IMR-90 (cell line): ENCODE measurements around the gene ANKLE1. TPM values are rescaled to one million over a fixed set of nuclear protein-coding genes. Genes with fewer than 3 reads are reported as not detected.

Experiments used
- ATAC-seq: fragments of 200-7000 bp; cut with Tn5 transposase; 2 replicates; pipeline ENCODE4 v1.9.1; 2020; ENCODE audit warnings: low read depth, mild to moderate bottlenecking, moderate library complexity
- BruUV-seq: library from RNA; stranded (reverse); fragments of 400-500 nt; replicated peaks from 2 replicates; lab custom pipeline; 2021; lab: Mats Ljungman, UMichigan
- CTCF ChIA-PET: fragments of 300-600 bp; formaldehyde crosslinking; extraction: SDS; loops from one replicate; lab custom pipeline; 2021; ENCODE audit warnings: antibody characterized with exemption; lab: Yijun Ruan, JAX
- POLR2A ChIA-PET: fragments of 300-600 bp; sonication (Branson Sonifier 250); formaldehyde crosslinking; loops from one replicate; lab custom pipeline; 2022; ENCODE audit warnings: antibody characterized with exemption; ENCODE audit not compliant: unreplicated experiment; lab: Charles Lee
- DNase-seq: peaks from one replicate; pipeline ENCODE4 v3.0.0; 2013
- H2AFZ ChIP-seq: replicated peaks from 2 replicates; pipeline ENCODE3; 2013; ENCODE audit warnings: low read length, mild to moderate bottlenecking; ENCODE audit not compliant: poor library complexity
- H2AK5ac ChIP-seq: 2 replicates; pipeline ENCODE4 v1.6.1; 2013; ENCODE audit warnings: low read depth, low read length, inconsistent platforms
- H2AK9ac ChIP-seq: replicated peaks from 2 replicates; pipeline ENCODE3; 2013; ENCODE audit warnings: mild to moderate bottlenecking, low read depth, low read length, moderate library complexity; ENCODE audit not compliant: poor library complexity
- H2BK120ac ChIP-seq: 2 replicates; pipeline ENCODE4 v1.6.1; 2013; ENCODE audit warnings: low read depth, low read length, inconsistent platforms
- H2BK15ac ChIP-seq: 3 replicates; pipeline ENCODE4 v1.6.1; 2013; ENCODE audit warnings: low read depth, low read length, inconsistent platforms
- H2BK20ac ChIP-seq: 2 replicates; pipeline ENCODE4 v1.6.1; 2013; ENCODE audit warnings: low read depth, mild to moderate bottlenecking, inconsistent platforms, low read length, moderate library complexity
- H2BK5ac ChIP-seq: 2 replicates; pipeline ENCODE4 v1.6.1; 2013; ENCODE audit warnings: mild to moderate bottlenecking, low read depth, low read length, inconsistent platforms; ENCODE audit not compliant: poor library complexity, severe bottlenecking
- H3K14ac ChIP-seq: replicated peaks from 2 replicates; pipeline ENCODE4 v1.6.1; 2013; ENCODE audit warnings: low read depth, low read length, inconsistent platforms
- H3K18ac ChIP-seq: 2 replicates; pipeline ENCODE4 v1.6.1; 2013; ENCODE audit warnings: low read depth, low read length, control low read depth
- H3K23ac ChIP-seq: 2 replicates; pipeline ENCODE4 v1.6.1; 2013; ENCODE audit warnings: low read depth, low read length, inconsistent platforms
- H3K27ac ChIP-seq: 2 replicates; pipeline ENCODE4 v1.5.1; 2013; ENCODE audit warnings: mild to moderate bottlenecking, control low read depth, low read length; ENCODE audit not compliant: insufficient read depth
- H3K27me3 ChIP-seq: 2 replicates; pipeline ENCODE4 v1.6.1; 2013; ENCODE audit warnings: low read length; ENCODE audit not compliant: control insufficient read depth, insufficient read depth
- H3K36me3 ChIP-seq: 2 replicates; pipeline ENCODE4 v1.6.1; 2013; ENCODE audit warnings: low read length, mixed read lengths; ENCODE audit not compliant: control insufficient read depth, insufficient read depth
- H3K4ac ChIP-seq: 2 replicates; pipeline ENCODE4 v1.6.1; 2013; ENCODE audit warnings: low read depth, low read length, inconsistent platforms
- H3K4me1 ChIP-seq: 2 replicates; pipeline ENCODE4 v1.6.1; 2013; ENCODE audit warnings: low read length, mixed read lengths; ENCODE audit not compliant: control insufficient read depth, insufficient read depth
- H3K4me2 ChIP-seq: 2 replicates; pipeline ENCODE4 v1.6.1; 2013; ENCODE audit warnings: low read depth, mild to moderate bottlenecking, control low read depth, low read length, moderate library complexity
- H3K4me3 ChIP-seq: 2 replicates; pipeline ENCODE4 v1.5.1; 2013; ENCODE audit warnings: low read depth, mild to moderate bottlenecking, control low read depth, low read length, moderate library complexity; ENCODE audit not compliant: insufficient read depth
- H3K56ac ChIP-seq: 2 replicates; pipeline ENCODE4 v1.6.1; 2013; ENCODE audit warnings: low read length, inconsistent platforms; ENCODE audit not compliant: insufficient read depth; ENCODE audit errors: extremely low read depth
- H3K79me1 ChIP-seq, 2 experiments: 2 replicates each; pipeline ENCODE4 v1.6.1; 2013; ENCODE audit warnings: low read length in 2 of 2, inconsistent platforms in 1 of 2, low read depth in 1 of 2
- H3K9ac ChIP-seq: 2 replicates; pipeline ENCODE4 v1.6.1; 2013; ENCODE audit warnings: low read depth, low read length, control low read depth
- H3K9me1 ChIP-seq: 2 replicates; pipeline ENCODE4 v1.6.1; 2013; ENCODE audit warnings: low read length, inconsistent platforms; ENCODE audit not compliant: insufficient read depth
- H3K9me3 ChIP-seq: 2 replicates; pipeline ENCODE4 v1.6.1; 2013; ENCODE audit warnings: low read length; ENCODE audit not compliant: control insufficient read depth, insufficient read depth
- H4K20me1 ChIP-seq: 2 replicates; pipeline ENCODE4 v1.6.1; 2013; ENCODE audit warnings: low read length, inconsistent platforms; ENCODE audit not compliant: insufficient read depth
- H4K5ac ChIP-seq: 2 replicates; pipeline ENCODE4 v1.6.1; 2013; ENCODE audit warnings: mild to moderate bottlenecking, low read depth, low read length, control low read depth
- H4K8ac ChIP-seq, 2 experiments: 2 replicates each; pipeline ENCODE4 v1.6.1; 2013; ENCODE audit warnings: low read depth in 2 of 2, low read length in 2 of 2, control low read depth in 1 of 2, inconsistent platforms in 1 of 2
- H4K91ac ChIP-seq: 2 replicates; pipeline ENCODE4 v1.6.1; 2013; ENCODE audit warnings: low read depth, low read length, inconsistent platforms; ENCODE audit not compliant: insufficient read depth
- BHLHE40 ChIP-seq: fragments of 150-350 bp; IDR thresholded peaks from 2 replicates; pipeline ENCODE4 v1.6.1; 2016; ENCODE audit warnings: mild to moderate bottlenecking, low read depth, low read length
- MAFK ChIP-seq: IDR thresholded peaks from 2 replicates; pipeline ENCODE4 v1.6.1; 2012; ENCODE audit warnings: low read depth, low read length, improper control_type of control experiment
- MAZ ChIP-seq: IDR thresholded peaks from 2 replicates; pipeline ENCODE4 v1.6.1; 2012; ENCODE audit warnings: low read depth, mild to moderate bottlenecking, low read length, improper control_type of control experiment, moderate library complexity, borderline replicate concordance
- NFE2L2 ChIP-seq: fragments of 150-350 bp; IDR thresholded peaks from 2 replicates; pipeline ENCODE4 v1.6.1; 2016; ENCODE audit warnings: low read depth, mild to moderate bottlenecking, low read length
- RAD21 ChIP-seq: IDR thresholded peaks from 2 replicates; pipeline ENCODE4 v1.6.1; 2012; ENCODE audit warnings: low read length, improper control_type of control experiment
- WGBS, 2 experiments: methylation state at CpG; one replicate each; pipeline versions ENCODE4 v1.1.5 to v1.1.7; 2013; ENCODE audit warnings: missing lambda C conversion rate in 2 of 2; ENCODE audit not compliant: insufficient read length in 1 of 2; ENCODE audit errors: extremely low coverage in 2 of 2; 5-methylcytosine and 5-hydroxymethylcytosine counted together
- dilution Hi-C: fragments of 300-500 bp; cut with HindIII; formaldehyde crosslinking; loops from one replicate; pipeline ENCODE4 v1.14.3; 2018; ENCODE audit warnings: low sequenced_read_pairs; ENCODE audit not compliant: unreplicated experiment
- in situ Hi-C: fragments of 300-500 bp; cut with MboI; formaldehyde crosslinking; loops from 3 replicates; pipeline ENCODE4 v1.14.3; 2019; ENCODE audit warnings: low sequenced_read_pairs, inconsistent platforms, mixed read lengths
- intact Hi-C: fragments of 100-400 bp; cut with micrococcal nuclease; formaldehyde crosslinking; loops from 2 replicates; pipeline ENCODE4 v1.10.0; 2022
- polyA plus RNA-seq, 3 experiments: library from polyadenylated mRNA; depleted of rRNA; stranded (reverse); fragments of >200 nt; gene quantifications; 2 replicates each; pipeline ENCODE4 v1.2.3, GENCODE V29; 2012; ENCODE audit warnings: low replicate concordance in 1 of 3
- total RNA-seq: library from RNA; depleted of rRNA; stranded (reverse); fragments of >200 nt; gene quantifications from 2 replicates; pipeline ENCODE4 v1.2.3, GENCODE V29; 2012

ANKLE1 gene
- total and polyA plus RNA-seq, 2 of the 4 experiments (the other 2 are of a cell fraction) = under 0.01 to 0.87 TPM

DNA sequence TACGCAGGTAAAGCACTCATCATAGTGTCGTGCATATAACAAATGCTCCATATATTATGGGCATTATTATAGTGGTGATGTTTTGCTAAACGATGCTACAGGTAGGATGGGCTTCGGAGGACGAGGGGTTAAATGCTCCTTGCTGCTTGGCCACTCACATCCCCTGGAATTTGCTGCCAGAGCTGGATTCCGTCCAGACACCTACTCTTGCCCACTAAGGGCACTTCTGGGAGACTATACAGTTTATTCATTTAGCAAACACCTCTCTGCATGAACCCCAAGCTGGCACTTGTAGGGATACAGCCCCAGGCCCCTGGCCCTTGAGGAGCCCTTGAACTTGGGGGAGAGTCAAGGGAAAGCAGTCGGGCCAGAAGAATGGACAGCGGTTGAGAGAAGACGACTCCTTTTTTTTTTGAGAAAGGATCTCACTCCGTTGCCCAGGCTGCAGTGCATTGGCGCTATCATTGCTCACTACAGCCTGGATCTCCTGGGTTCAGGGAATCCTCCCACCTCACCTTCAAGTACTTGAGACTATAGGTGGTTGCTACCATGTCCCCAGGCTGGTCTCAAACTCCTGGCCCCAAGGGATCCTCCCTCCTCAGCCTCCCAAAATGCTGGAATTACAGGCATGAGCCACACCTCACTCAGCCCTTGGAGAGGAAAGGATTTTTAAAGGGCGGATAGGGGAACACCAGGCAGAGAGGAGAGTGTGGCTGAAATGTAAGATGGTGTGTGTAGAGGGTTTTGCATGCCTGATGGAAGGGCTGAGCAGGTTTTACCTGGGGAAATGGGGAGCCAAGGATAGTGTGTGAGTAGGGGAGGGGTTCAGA lies 22.9 kb downstream of the ANKLE1 start (continued):
- TF ChIP-seq NFE2L2 = no peak
- no peak for TF ChIP-seq RAD21
- no peak for TF ChIP-seq MAFK

DNA sequence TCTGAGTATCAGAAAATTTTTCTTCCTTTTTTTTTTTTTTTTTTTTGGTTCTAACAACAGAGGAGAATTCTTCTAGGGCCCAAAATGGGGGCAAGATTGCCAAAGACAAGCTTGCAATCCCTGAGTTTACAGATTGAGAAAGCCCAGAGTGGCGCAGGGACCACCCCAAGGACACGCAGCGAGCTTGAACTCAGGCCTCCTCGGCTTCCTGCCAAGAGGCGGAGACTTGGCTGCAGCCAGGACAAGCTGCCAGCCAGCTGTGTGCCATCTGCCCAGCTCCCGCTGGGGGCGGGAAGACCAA lies 23.5 kb downstream of the ANKLE1 start:
- Histone ChIP-seq H3K79me1 (peaks cover 24 to 56% of the 10 kb centered on the region in 2 experiments), H2AK5ac (peak overlapping the region; percentile 86), H4K91ac (0 out of 2 replicates have a peak overlapping the region, but pooled peaks have one; percentile 60), H2BK20ac (no peak overlapping the region), H3K4me2 (0 out of 2 replicates have a peak overlapping the region, but pooled peaks have one; percentile 3), H3K4me3 (peak overlapping the region; percentile 55; the same call in 1 of the 2 replicates), H3K9me3 (no peaks in the 10 kb centered on the region), H2BK5ac (peak overlapping the region; percentile 15), H3K56ac (peak overlapping the region; percentile 1; the same call in 1 of the 2 replicates), H3K4me1 (peaks cover 8% of the 10 kb centered on the region), H4K5ac (no peak overlapping the region), H3K27ac (peak overlapping the region; percentile 46), H2AK9ac (peak overlapping the region; percentile 93), H3K18ac (no peak overlapping the region), H3K4ac (peak overlapping the region; percentile 81; the same call in 1 of the 2 replicates), H3K36me3 (peaks cover 1% of the 10 kb centered on the region; the same call in 1 of the 2 replicates), H3K9me1 (peaks cover 21% of the 10 kb centered on the region), H3K27me3 (no peaks in the 10 kb centered on the region), H4K20me1 (peaks cover 3% of the 10 kb centered on the region), H3K23ac (no peak overlapping the region), H2BK15ac (no peak overlapping the region; the same call in 2 of the 3 replicates), H3K14ac (no peak overlapping the region), H3K9ac (no peak overlapping the region), H2BK120ac (no peak overlapping the region), H4K8ac (peak overlapping the region; percentile 2 to 26; a peak in 1 of 4 replicates), H2AFZ (peak overlapping the region; percentile 94)
- intact Hi-C loops (loop anchor here (1.0 kb wide), 1 partner anchor 38 kb away; the partner anchor contains the start of gene BABAM1), dilution Hi-C loops (no loop called here), in situ Hi-C loops (no loop called here)
- CTCF ChIA-PET = interaction anchor here (0.6 to 1.0 kb wide), 4 partner anchors 12 to 592 kb away, joined by 3 to 5 read pairs (median 4); no protein-coding TSS in a partner anchor
- DNase-seq (no peak), ATAC-seq (no peak)
- BruUV-seq = no TSS peak
- POLR2A ChIA-PET = no interaction called here
- TF ChIP-seq MAZ = peak; percentile 31; the same call in 1 of the 2 replicates
- no peak for TF ChIP-seq BHLHE40
- WGBS, 2 experiments = 0% methylated on average over 1 of the region's 7 CpGs; no CpG with 5 or more reads in 1 of the 2 experiments
